HG03066 (cell line): ENCODE results near the gene PCDHA1.
"Not testable (repeated sequence)": the region's sequence is repeated elsewhere in the genome, so short reads cannot be mapped to it uniquely, and the experiment has no call there.

ENCODE experiments used
- ATAC-seq: cut with Tn5 transposase; IDR thresholded peaks from one replicate; pipeline ENCODE4 v1.9.1; 2021; ENCODE audit warnings: low read depth; ENCODE audit not compliant: unreplicated experiment

Gene PCDHA1

DNA sequence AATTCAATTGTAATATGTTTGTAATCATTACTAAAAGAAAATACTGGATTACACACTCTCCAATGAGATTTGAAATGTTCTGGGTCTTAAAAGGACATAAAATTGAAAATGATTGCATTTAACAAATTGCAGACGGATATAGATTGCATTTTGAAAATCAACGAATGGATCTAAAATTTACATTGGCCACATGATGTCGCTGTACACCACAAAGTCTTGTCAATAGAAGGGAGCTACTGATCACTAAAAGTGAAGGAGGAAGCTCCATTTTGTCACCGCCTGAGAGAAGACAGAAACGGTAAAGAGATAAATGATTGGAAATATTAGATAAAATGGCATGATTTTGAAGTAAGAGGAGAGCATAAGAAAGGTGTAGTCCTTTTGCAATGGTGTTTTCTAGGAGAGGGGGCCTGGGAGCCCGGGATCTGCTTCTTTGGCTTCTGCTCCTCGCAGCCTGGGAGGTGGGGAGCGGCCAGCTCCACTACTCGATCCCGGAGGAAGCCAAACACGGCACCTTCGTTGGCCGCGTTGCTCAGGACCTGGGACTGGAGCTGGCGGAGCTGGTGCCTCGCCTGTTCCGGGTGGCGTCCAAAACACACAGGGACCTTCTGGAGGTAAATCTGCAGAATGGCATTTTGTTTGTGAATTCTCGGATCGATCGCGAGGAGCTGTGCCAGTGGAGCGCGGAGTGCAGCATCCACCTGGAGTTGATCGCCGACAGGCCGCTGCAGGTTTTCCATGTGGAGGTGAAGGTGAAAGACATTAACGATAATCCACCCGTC is at the start of gene PCDHA1:
Gene PCDHA1, plus strand, starts transcription at position 236 of the 782 bp plus-strand sequence.
- no peak for ATAC-seq

DNA sequence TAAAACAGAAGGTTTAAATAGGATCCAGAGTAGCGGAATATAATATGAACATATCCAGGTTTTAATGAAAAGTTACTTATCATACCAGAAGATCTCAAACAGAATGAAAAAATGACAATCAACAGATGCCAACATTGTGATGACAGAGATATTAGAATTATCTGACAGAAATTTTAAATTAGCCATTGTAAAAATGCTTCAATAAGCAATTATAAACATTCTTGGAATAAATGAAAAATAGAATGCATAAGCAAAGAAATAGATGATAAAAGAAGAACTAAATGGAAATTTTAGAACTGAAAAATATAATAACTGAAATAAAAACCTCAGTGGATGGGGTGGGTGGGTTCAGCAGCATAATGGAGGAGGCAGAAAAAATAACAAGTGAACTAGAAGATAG is 48.5 kb upstream of the PCDHA1 start:
- no peak for ATAC-seq

DNA sequence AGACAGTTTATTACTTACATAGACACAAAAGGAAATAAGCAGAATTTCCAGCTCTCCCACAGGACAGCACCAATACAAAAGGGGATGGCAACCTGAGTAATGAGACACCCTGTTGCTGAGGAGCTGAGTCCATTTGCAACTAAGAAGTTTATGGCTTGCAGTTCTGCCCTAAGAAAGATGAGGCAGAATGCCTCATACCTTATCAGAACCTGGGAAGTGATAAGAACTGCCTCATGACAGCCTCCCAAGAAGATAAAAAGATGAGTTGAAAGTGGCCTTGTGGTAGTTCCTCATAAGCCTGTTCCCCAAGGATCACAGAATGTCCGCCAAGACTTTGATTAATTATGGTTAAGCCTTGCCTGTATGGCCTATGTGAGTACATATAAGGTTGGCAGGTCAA is 44.0 kb upstream of the PCDHA1 start:
- ATAC-seq, result no peak

DNA sequence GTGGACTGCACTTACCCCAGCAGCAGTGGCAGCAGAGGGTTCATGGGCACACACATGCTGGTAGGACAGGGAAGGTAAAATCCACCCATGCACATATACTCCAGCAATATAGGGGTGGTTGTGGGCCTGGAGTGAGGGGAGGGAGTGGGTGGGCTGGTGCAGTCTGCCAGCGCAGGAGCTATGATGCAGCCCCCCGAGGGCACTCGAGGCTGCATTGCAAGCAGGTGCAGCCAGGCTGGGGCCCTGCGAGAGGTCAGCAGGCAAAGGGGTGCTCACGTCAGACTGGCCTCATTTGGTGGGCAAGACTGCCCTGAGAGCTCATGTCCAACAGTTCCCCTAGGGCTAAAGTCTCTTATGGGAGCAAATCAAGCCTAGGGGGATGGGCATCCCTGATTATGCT is 32.4 kb upstream of the PCDHA1 start:
- ATAC-seq, result no peak

GRCh38 chr5:140764177-140764973 is 21.6 kb upstream of the PCDHA1 start:
- no peak for ATAC-seq

- no peak for ATAC-seq
Observed at GRCh38 chr5:140767444-140767843, 18.5 kb upstream of the PCDHA1 start.

DNA sequence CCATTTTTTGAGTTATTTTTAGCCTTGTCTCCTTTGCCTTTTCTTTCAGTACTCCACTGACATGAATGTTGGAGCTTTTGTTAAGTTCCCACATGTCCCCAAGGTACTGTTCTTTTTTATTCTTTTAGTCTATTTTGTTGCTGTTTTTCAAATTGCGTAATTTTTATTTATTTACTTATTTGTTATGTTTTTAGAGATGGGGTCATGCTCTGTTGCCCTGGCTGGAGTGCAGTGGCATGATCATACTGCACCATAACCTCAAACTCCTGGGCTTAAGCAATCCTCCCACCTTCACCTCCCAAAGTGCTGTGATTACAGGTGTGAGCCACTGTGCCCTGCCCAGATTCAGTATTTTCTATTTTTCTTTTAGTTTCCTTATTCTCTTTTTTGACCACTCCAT is 5.4 kb upstream of the PCDHA1 start:
- no peak for ATAC-seq

DNA sequence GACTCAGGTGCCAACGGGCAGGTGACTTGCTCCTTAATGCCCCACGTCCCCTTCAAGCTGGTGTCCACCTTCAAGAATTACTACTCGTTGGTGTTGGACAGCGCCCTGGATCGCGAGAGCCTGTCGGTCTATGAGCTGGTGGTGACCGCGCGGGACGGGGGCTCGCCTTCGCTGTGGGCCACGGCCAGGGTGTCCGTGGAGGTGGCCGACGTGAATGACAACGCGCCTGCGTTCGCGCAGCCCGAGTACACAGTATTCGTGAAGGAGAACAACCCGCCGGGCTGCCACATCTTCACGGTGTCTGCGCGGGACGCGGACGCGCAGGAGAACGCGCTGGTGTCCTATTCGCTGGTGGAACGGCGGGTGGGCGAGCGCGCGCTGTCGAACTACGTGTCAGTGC is 1.5 kb downstream of the PCDHA1 start:
- not testable (repeated sequence) for ATAC-seq

DNA sequence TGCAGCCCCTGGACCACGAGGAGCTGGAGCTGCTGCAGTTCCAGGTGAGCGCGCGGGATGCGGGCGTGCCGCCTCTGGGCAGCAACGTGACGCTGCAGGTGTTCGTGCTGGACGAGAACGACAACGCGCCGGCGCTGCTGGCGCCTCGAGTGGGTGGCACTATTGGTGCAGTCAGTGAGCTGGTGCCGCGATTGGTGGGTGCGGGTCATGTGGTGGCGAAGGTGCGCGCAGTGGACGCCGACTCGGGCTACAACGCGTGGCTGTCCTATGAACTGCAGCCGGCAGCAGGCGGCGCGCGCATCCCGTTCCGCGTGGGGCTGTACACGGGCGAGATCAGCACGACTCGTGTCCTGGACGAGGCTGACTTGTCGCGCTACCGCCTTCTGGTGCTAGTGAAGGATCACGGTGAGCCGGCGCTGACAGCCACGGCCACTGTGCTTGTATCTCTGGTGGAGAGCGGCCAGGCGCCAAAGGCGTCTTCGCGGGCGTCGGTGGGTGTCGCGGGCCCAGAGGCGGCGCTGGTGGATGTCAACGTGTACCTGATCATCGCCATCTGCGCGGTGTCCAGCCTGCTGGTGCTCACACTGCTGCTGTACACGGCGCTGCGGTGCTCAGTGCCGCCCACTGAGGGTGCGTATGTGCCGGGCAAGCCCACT is 2.0 kb downstream of the PCDHA1 start:
- not testable (repeated sequence) for ATAC-seq

GRCh38 chr5:140791089-140791488 is 5.1 kb downstream of the PCDHA1 start:
- no peak for ATAC-seq

DNA sequence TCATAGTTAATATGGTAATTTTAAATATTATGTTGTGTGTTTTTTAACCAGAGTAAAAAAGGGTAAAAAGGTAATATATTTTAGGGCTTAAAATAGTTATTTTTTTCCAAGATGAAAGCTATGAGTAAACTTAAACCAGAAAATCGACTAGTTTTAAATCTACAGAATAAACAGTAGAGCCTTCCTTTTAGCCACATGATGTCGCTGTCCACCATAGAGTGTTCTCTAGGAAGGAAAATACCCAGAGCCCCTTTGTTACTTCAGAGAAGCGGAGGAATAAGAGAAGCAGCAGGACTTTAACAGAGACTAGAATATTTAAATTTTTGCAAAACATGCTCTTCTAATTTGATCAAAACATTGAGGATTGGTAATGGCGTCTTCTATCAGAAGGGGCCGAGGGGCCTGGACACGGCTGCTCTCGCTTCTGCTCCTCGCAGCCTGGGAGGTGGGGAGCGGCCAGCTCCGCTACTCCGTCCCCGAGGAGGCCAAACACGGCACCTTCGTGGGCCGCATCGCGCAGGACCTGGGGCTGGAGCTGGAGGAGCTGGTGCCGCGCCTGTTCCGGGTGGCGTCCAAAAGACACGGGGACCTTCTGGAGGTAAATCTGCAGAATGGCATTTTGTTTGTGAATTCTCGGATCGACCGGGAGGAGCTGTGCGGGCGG is 8.8 kb downstream of the PCDHA1 start, which contains the start of gene PCDHA2:
Gene PCDHA2, plus strand, starts transcription at position 258 of the 664 bp plus-strand sequence.
- no peak for ATAC-seq

DNA sequence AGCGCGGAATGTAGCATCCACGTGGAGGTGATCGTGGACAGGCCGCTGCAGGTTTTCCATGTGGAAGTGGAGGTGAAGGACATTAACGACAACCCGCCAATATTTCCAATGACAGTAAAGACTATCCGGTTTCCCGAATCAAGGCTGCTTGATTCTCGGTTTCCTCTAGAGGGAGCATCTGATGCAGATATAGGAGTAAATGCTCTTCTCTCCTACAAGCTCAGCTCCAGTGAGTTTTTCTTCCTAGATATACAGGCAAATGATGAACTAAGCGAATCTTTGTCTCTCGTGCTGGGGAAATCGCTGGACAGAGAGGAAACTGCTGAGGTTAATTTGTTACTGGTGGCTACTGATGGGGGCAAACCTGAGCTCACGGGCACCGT is 9.3 kb downstream of the PCDHA1 start:
- ATAC-seq, result no peak

DNA sequence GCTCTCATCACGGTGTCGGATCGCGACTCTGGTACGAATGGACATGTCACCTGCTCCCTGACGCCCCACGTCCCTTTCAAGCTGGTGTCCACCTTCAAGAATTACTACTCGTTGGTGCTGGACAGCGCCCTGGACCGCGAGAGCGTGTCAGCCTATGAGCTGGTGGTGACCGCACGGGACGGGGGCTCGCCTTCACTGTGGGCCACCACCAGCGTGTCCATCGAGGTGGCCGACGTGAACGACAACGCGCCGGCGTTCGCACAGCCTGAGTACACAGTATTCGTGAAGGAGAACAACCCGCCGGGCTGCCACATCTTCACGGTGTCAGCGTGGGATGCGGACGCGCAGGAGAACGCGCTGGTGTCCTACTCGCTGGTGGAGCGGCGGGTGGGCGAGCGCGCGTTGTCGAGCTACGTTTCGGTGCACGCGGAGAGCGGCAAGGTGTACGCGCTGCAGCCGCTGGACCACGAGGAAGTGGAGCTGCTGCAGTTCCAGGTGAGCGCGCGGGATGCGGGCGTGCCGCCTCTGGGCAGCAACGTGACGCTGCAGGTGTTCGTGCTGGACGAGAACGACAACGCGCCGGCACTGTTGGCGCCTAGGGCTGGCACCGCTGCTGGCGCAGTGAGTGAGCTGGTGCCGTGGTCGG is 10.3 kb downstream of the PCDHA1 start:
- not testable (repeated sequence) for ATAC-seq

DNA sequence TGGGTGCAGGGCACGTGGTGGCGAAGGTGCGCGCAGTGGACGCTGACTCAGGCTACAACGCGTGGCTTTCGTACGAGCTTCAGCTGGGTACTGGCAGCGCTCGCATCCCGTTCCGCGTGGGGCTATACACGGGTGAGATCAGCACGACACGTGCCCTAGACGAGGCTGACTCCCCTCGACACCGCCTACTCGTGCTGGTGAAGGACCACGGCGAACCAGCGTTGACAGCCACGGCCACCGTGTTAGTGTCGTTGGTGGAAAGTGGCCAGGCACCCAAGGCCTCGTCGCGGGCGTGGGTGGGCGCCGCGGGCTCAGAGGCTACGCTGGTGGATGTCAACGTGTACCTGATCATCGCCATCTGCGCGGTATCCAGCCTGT is 10.8 kb downstream of the PCDHA1 start:
- ATAC-seq, result no peak

DNA sequence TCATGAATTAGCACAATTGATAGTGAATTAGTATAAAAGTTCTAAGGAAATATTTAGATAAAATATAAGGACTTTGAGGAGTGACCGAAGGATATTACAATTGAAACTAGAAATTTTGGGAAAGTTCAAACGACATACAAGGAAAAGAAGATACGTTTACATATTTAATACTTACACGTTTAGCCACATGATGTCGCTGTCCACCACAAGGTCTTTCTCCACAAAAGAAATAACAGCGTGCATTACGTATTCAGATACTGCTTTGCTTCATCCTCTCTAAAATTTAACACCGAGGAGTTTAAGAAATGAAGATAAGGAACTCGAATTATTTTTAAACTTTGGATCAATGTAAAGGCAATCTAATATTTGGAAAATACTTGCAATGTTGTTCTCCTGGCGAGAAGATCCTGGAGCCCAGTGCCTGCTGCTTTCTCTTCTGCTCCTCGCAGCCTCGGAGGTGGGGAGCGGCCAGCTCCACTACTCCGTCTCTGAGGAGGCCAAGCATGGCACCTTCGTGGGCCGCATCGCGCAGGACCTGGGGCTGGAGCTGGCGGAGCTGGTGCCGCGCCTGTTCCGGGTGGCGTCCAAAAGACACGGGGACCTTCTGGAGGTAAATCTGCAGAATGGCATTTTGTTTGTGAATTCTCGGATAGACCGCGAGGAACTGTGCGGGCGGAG is 15.0 kb downstream of the PCDHA1 start, which contains the start of gene PCDHA3:
Gene PCDHA3, plus strand, starts transcription at position 242 of the 678 bp plus-strand sequence.
- ATAC-seq, result no peak

- ATAC-seq, result no peak
Observed at GRCh38 chr5:140801494-140801841, 15.5 kb downstream of the PCDHA1 start.

GRCh38 chr5:140802381-140802780 is 16.4 kb downstream of the PCDHA1 start:
- ATAC-seq, result not testable (repeated sequence)

GRCh38 chr5:140802781-140803271 is 16.9 kb downstream of the PCDHA1 start:
- no peak for ATAC-seq
